ENCODE results near the gene FAM118A.

- TF ChIP-seq CTCF (IDR thresholded peaks at IDR 0.05; ENCODE audit: insufficient read depth, low read depth, low read length) (no peak), EZH2 (IDR thresholded peaks at IDR 0.05; ENCODE audit: insufficient read depth, low read length) (no peak)
Measured at GRCh38 chr22:45319324-45319685, 9.6 kb downstream of the FAM118A start.

All from astrocyte (in vitro differentiated cells and primary cell).